GM19035 (cell line): ENCODE data around the gene CACNB4.
A peak's percentile ranks its signal among the peaks of the same experiment; 100 is the strongest.
"Not testable (repeated sequence)": the region's sequence is repeated elsewhere in the genome, so short reads cannot be mapped to it uniquely, and the experiment has no call there.

Source experiments
- ATAC-seq: cut with Tn5 transposase; IDR thresholded peaks from one replicate; pipeline ENCODE4 v1.9.1; 2021; ENCODE audit not compliant: unreplicated experiment

Gene CACNB4

DNA sequence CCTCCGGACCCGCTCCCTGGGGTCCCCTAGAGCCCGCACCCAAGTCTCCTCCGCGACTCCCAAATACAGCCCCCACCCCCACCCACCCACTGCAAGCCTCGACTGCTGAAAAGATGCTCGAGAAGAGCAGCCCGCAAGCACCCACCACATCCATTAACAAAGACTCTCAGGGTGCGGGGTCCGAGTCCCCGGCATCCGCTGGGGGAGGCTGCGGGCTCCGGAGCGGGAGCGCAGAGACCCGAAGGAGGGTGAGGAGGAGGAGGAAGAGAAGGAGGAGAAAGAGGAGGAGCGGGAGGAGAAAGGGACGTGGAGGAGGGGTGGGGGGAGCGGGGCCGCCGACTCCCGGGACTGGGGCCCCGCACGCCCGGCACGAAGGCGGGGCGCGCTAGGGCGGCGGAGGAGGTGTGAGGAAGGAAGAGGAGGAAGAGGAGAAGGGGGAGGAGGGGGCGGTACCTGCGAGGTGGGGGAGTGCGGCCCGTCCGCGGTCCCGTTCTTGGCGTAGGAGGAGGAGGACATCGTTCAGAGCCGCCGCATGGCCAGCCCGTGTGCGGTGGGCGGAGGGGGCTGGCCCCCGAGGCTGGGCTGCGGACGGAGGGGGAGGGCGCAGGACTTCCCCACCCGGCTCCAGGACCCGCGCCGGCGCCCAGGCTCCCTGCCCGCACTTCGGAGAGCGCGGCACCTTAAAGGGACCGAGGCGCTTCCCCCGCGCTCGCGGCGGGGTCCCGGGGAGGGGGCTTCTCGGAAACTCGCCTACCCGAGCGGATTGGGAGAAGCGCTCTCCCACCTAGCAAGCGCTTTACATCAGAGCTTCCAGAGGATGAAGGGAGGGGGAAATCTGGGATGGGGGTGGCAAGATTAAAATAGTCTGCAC lies at the start of gene CACNB4:
CACNB4 (minus strand) TSS at position 549 of the 871 bp plus-strand sequence.
- no peak for ATAC-seq

- peak; percentile 69 for ATAC-seq
Observed at GRCh38 chr2:152134488-152135280, 35.8 kb upstream of the CACNB4 start.

GRCh38 chr2:152132306-152132705 lies 33.5 kb upstream of the CACNB4 start:
- ATAC-seq, result no peak

- ATAC-seq, result no peak
Observed at GRCh38 chr2:152127628-152128027, 28.8 kb upstream of the CACNB4 start.

DNA sequence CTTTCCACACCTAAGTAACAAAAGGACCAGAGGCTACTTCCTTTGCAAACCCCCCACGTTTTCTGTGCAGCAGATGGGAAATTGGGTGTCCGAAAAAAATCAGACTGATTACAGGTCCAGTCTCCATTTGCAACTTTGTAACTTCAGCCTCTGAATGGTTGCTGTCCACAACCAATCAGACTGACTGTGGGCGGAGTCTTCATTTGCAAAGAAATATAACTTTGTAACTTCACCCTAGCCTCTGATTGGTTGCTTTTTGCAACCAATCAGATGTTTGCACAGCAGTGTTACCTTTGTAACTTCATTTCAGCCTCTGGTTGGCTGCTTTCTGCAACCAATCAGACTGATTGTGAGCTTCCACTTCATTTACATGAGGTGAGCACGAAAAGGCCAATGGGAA lies 27.8 kb upstream of the CACNB4 start:
- ATAC-seq, result no peak

GRCh38 chr2:152122161-152122560 lies 23.3 kb upstream of the CACNB4 start:
- no peak for ATAC-seq

DNA sequence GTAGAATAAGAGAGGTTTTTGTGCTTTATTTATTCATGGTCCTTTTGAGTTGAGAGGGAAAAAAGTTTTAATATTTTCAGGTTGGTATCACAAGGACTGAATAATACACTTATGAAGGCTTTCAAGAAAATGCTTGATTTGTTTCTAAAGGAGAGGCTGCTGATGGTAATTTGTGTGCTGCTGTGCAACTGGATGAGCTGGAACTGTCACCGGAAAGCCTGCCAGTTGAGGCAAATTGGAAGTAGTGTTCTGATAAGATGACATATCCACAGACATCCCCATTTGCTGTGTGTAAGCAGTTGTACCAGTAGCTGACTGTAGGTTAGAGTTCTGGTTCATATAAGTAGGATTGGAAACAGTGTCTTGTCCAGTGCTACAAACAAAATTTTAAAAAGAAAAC lies 21.6 kb upstream of the CACNB4 start:
- no peak for ATAC-seq

DNA sequence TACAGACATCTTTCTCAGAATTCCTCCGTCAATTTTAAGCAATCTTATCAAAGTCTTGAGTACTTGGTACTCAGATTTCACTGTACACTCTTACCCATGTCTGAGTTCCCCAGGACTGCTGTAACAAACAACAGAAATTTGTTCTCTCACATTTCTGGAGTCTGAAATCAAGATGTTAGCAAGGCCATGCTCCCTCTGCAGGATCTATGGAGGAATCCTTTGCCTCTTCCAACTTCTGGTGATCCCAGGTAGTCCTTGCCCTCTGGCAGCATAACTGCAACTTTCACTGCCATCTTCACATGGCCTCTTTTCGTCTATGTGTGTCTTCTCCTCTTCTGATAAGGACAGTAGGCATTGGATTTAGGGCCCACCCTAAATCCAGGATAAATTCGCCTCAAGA lies 17.1 kb upstream of the CACNB4 start:
- no peak for ATAC-seq

DNA sequence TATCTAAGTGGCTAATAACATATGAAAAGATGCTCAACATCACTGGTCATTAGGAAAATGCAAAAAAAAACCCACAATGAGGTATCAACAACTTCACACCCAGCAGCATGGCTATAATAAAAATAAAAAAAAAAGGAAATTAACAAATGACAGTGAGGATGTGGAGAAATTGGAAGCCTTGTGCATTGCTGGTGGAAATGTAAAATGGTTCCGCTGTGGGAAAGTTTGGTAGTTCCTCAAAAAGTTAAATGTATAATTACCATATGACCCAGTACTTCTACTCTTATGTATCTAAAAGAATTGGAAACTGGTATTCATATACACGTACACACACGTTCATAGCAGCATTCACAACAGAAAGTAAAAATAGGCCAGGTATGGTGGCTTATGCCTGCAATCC lies 15.5 kb upstream of the CACNB4 start:
- ATAC-seq, result no peak

DNA sequence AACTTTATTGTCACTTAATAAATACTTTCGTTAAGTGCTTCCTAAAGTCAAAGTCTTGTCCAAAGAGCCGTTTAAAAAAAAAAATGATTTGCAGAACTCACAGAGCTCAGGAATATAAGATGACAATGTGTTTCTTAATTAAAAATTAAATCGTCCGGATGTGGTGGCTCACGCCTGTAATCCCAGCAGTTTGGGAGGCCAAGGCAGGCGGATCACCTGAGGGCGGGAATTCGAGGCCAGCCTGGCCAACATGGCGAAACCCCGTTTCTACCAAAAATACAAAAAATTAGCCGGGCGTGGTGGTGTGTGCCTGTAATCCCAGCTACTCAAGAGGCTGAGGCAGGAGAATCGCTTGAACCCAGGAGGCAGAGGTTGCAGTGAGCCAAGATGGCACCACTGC lies 8.3 kb upstream of the CACNB4 start:
- not testable (repeated sequence) for ATAC-seq

- no peak for ATAC-seq
Observed at GRCh38 chr2:152106464-152106863, 7.6 kb upstream of the CACNB4 start.

GRCh38 chr2:152103271-152103670 lies 4.4 kb upstream of the CACNB4 start:
- no peak for ATAC-seq

DNA sequence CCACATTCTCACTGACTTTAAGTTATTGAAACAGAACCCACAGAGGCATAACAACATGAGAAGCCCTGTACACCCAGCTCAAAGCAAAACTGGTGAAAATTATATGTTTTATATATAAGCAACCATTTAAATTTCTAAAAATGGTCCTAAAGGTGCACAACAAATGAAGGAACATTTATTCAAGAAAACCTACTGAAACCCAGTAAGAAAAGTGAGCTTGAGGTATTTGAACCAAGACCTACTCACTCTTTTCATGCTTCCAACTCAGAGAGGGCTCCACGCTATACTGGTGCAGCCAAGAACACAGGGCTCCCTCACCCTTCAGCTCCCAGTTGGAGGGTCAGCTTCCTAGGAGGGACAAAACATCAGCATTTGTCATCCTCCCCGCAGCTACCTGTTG lies 2.1 kb upstream of the CACNB4 start:
- no peak for ATAC-seq

- no peak for ATAC-seq
Observed at GRCh38 chr2:152099367-152100050, 665 bp upstream of the CACNB4 start.

DNA sequence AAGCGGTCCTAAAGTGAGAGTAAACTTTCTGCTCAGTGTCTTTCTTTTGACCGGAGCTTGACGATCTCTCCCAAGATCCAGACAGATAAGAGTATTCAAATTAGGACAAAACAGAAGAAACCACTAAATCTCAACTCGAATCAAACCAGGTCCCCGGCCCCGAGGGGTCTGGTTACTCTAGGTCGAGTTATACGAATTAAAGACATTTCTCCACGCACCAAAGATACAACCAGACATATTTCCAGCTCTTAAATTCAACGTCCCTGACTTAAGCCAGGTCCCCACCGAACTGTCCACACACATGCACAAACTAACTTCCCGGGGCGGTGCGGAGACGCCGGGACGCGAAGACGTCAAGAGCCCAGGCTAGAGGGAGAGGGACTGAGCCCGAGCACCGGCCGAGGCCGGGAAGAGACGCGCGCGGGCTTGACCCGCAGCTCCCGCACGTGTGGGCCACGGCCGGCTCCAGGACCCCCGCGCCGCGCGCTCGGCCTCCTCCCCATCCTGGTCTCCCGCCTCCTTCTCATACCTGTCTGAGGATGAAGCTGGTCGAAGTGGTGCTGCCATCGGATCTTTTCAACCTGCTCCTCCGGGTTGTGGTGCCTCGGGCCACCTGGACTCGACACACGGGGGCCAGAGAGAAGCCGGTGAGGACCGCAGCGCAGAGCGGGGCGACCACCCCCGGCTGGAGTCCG lies 896 bp downstream of the CACNB4 start:
- ATAC-seq, result no peak

DNA sequence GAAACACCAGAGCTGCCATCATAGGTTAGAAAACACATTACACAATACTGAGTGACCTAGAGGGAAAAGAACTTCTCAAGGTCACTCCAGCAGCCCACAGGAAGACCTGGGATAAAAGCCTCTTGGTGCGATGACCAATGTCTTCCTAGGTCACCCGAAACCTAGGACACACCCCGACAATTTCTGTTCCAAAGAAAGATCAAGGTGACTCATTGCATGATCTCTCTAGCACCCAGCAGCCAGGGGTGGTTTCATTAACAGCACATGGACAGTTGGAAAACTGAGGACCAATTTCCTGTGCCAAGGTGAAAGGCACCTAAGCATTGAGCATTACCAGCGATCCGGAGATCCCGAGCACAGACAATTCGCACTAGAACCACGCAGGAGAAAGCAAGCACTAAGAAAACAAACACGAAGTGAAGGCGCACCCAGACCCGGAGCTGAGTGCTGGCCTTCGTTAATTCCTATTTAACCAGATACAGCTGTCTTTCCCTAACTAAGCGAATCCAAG lies 1.5 kb downstream of the CACNB4 start:
- ATAC-seq, result no peak

GRCh38 chr2:152095146-152095545 lies 3.7 kb downstream of the CACNB4 start:
- no peak for ATAC-seq

GRCh38 chr2:152094014-152094413 lies 4.8 kb downstream of the CACNB4 start:
- ATAC-seq, result no peak

DNA sequence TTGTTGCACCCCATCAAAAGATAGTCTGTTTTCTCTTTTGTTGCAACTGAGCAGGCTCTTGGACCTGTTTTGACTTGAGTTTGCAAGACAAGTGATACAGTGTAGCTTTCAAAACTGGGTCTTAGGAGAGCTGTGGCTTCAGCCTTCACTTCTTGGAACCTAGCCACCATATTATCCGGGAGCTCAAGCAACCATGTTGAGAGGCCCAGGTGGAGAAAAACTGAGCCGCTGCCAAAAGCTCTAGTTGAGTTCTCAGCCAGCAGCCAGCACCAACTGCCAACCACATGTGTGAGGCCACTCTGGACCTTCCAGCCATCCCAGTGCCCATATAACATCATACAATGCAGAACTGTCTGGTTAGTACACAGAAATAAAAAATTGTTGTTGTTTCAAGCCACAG lies 5.4 kb downstream of the CACNB4 start:
- ATAC-seq, result no peak

DNA sequence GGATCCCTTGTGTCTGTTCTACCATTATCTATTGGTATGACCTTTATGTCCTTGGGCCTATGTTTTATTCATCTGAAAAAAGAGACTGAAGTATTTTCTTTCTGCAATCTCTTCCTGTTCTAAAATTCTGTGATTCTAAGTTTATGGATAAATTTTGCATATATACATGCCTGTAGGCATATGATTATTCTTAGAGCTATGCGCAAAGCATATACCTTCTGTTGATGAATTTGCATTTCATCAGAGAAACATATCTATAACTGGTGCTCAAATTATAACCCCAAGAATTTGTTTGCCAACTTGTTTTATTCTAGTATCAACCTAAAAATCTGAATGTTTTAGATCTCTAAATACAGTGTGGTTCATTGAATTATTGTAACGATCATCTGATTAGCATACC lies 6.7 kb downstream of the CACNB4 start:
- ATAC-seq, result no peak

- ATAC-seq, result not testable (repeated sequence)
Observed at GRCh38 chr2:152090726-152091125, 8.1 kb downstream of the CACNB4 start.
